Endodermal cell (in vitro differentiated cells): Measurements from ENCODE around the gene PRKD2. TPM values are rescaled to one million over a fixed set of nuclear protein-coding genes. Genes with fewer than 3 reads are reported as not detected.

Source experiments
- DNase-seq: peaks from one replicate; pipeline ENCODE4 v3.0.0-alpha.2; 2017
- H3K27ac ChIP-seq: 2 replicates; pipeline ENCODE4 v1.5.1; 2013; ENCODE audit warnings: mild to moderate bottlenecking, low read depth, low read length, moderate library complexity
- H3K27me3 ChIP-seq: 2 replicates; pipeline ENCODE4 v1.6.1; 2013; ENCODE audit warnings: mild to moderate bottlenecking, low read length, moderate library complexity; ENCODE audit not compliant: insufficient read depth, control insufficient read depth, poor library complexity, severe bottlenecking
- H3K36me3 ChIP-seq: 2 replicates; pipeline ENCODE4 v1.7.0; 2013; ENCODE audit warnings: mild to moderate bottlenecking, low read length, moderate library complexity; ENCODE audit not compliant: control insufficient read depth, insufficient read depth
- H3K4me1 ChIP-seq: one replicate; pipeline ENCODE4 v1.7.0; 2013; ENCODE audit warnings: low read length; ENCODE audit not compliant: control insufficient read depth, insufficient read depth
- H3K4me3 ChIP-seq: 2 replicates; pipeline ENCODE4 v1.5.1; 2013; ENCODE audit warnings: mild to moderate bottlenecking, low read length, moderate library complexity
- H3K9ac ChIP-seq: 2 replicates; pipeline ENCODE4 v1.6.1; 2013; ENCODE audit warnings: mild to moderate bottlenecking, low read length, moderate library complexity; ENCODE audit not compliant: poor library complexity, severe bottlenecking; ENCODE audit errors: extremely low read depth
- H3K9me3 ChIP-seq: 2 replicates; pipeline ENCODE4 v1.6.1; 2013; ENCODE audit warnings: mild to moderate bottlenecking, low read length, moderate library complexity; ENCODE audit not compliant: control insufficient read depth
- H3K27ac Mint-ChIP-seq: 2 replicates; pipeline ENCODE4 v1.8.0; 2020; ENCODE audit warnings: mixed read lengths
- H3K27me3 Mint-ChIP-seq: 2 replicates; pipeline ENCODE4 v1.8.0; 2021; ENCODE audit warnings: mild to moderate bottlenecking, mixed read lengths; ENCODE audit not compliant: insufficient read depth
- H3K36me3 Mint-ChIP-seq: 2 replicates; pipeline ENCODE4 v1.8.0; 2020; ENCODE audit warnings: low read depth, mixed read lengths
- H3K4me1 Mint-ChIP-seq: 2 replicates; pipeline ENCODE4 v1.8.0; 2020; ENCODE audit warnings: mixed read lengths
- H3K4me3 Mint-ChIP-seq: 2 replicates; pipeline ENCODE4 v1.8.0; 2020; ENCODE audit warnings: mild to moderate bottlenecking, moderate library complexity, mixed read lengths
- H3K9me3 Mint-ChIP-seq: 2 replicates; pipeline ENCODE4 v1.8.0; 2020; ENCODE audit warnings: mild to moderate bottlenecking, mixed read lengths
- CTCF ChIP-seq: fragments of 200-600 bp; sonication (generic); conservative IDR thresholded peaks from 2 replicates; pipeline ENCODE4 v1.5.0; 2021; ENCODE audit warnings: antibody characterized with exemption, mild to moderate bottlenecking
- WGBS, 2 experiments: methylation state at CpG; one replicate each; pipeline versions ENCODE4 v1.1.5 to v1.1.7; 2013; ENCODE audit warnings: missing lambda C conversion rate in 2 of 2, mixed read lengths in 1 of 2; ENCODE audit not compliant: insufficient coverage in 1 of 2, insufficient read length in 1 of 2; 5-methylcytosine and 5-hydroxymethylcytosine counted together
- microRNA-seq: library from miRNA; unstranded; fragments of <30 nt; microRNA quantifications from one replicate; pipeline ENCODE4 v1.2.0, GENCODE V29; 2020; ENCODE audit warnings: borderline microRNAs expressed
- total RNA-seq, 2 donors: library from RNA; stranded (reverse); fragmentation: NEBNext Ultra II Directional in 1 of 2; extraction: Animal tissue kit (Norgen Biotek cat#: 25700) in 1 of 2; gene quantifications; 2 replicates in 1 of 2; 3 replicates in 1 of 2; pipeline ENCODE4 v1.2.1, GENCODE V29; 2021

Gene PRKD2
- total RNA-seq, 2 donors from 2014 or later, result 80.5 to 90.8 TPM

- DNase-seq, result no peak
- Mint-ChIP-seq H3K4me3 (no peak overlapping the region), H3K36me3 (no peaks in the 10 kb centered on the region), H3K4me1 (no peaks in the 10 kb centered on the region), H3K27ac (no peak overlapping the region), H3K27me3 (peaks cover 19% of the 10 kb centered on the region), H3K9me3 (no peaks in the 10 kb centered on the region)
- Histone ChIP-seq H3K4me3 (no peak overlapping the region), H3K27ac (no peak overlapping the region), H3K9me3 (no peaks in the 10 kb centered on the region), H3K27me3 (no peaks in the 10 kb centered on the region), H3K4me1 (no peaks in the 10 kb centered on the region), H3K36me3 (no peaks in the 10 kb centered on the region), H3K9ac (no peak overlapping the region)
- 87 to 95% methylated on average over 6 to 14 of the region's 14 CpGs for WGBS, 2 experiments
- no peak for TF ChIP-seq CTCF
Measured at GRCh38 chr19:46626446-46626845, 90.5 kb downstream of the PRKD2 start.

GRCh38 chr19:46625731-46626130 lies 91.2 kb downstream of the PRKD2 start:
- H3K4me1 ChIP-seq, result no peaks in the 10 kb centered on the region
- H3K27me3 ChIP-seq, result no peaks in the 10 kb centered on the region
- H3K9me3 Mint-ChIP-seq, result no peaks in the 10 kb centered on the region
- no peak overlapping the region for H3K4me3 Mint-ChIP-seq
- no peaks in the 10 kb centered on the region for H3K36me3 Mint-ChIP-seq
- peaks cover 16% of the 10 kb centered on the region for H3K27me3 Mint-ChIP-seq
- no peak overlapping the region for H3K27ac ChIP-seq
- no peaks in the 10 kb centered on the region for H3K4me1 Mint-ChIP-seq
- H3K36me3 ChIP-seq, result no peaks in the 10 kb centered on the region
- TF ChIP-seq CTCF, result no peak
- no peak overlapping the region for H3K9ac ChIP-seq
- H3K9me3 ChIP-seq, result no peaks in the 10 kb centered on the region
- H3K27ac Mint-ChIP-seq, result no peak overlapping the region
- WGBS, 2 experiments, result 90 to 97% methylated on average over 12 of the region's 12 CpGs
- DNase-seq, result no peak
- H3K4me3 ChIP-seq, result no peak overlapping the region

GRCh38 chr19:46624958-46625661 lies 91.8 kb downstream of the PRKD2 start, which contains the start of gene PTGIR:
PTGIR (minus strand) TSS chr19:46625089; CDS start chr19:46624225, 864 bp downstream.
- Histone ChIP-seq H3K27ac (no peak within 1 kb of the TSS), H3K9me3 (no peaks in the 10 kb centered on the region), H3K36me3 (no peaks in the 10 kb centered on the region), H3K9ac (no peak within 1 kb of the TSS), H3K27me3 (no peaks in the 10 kb centered on the region), H3K4me3 (no peak within 1 kb of the TSS), H3K4me1 (no peaks in the 10 kb centered on the region)
- Mint-ChIP-seq H3K4me1 (no peaks in the 10 kb centered on the region), H3K36me3 (no peaks in the 10 kb centered on the region), H3K27me3 (peaks cover 16% of the 10 kb centered on the region), H3K9me3 (no peaks in the 10 kb centered on the region), H3K4me3 (no peak within 1 kb of the TSS), H3K27ac (no peak within 1 kb of the TSS)
- WGBS, 2 experiments, result 80 to 82% methylated on average over 9 to 13 of the region's 13 CpGs
- DNase-seq, result no peak
- no peak for TF ChIP-seq CTCF

Small RNA genes lying within 50 kb of the gene (microRNA-seq; reads per million reads assigned to microRNA genes)
- not detected for gene MIR320E

Other genes with a start within 250 kb of the PRKD2 start
- gene PNMA8A, start 245.6 kb downstream of the PRKD2 start, total RNA-seq, result 10 to 100 TPM; 17.3 to 32.5 TPM
- 1 to 10 TPM; 3.1 to 5.9 TPM for gene PNMA8B, start 221.2 kb downstream of the PRKD2 start, total RNA-seq
- gene CALM3, start 115.8 kb downstream of the PRKD2 start, total RNA-seq, result 100 to 1,000 TPM; 564 to 573 TPM
- gene PTGIR, start 92.0 kb downstream of the PRKD2 start, total RNA-seq, result not detected
- not detected for gene GNG8, start 80.9 kb downstream of the PRKD2 start, total RNA-seq
- under 1 TPM; 0.15 to 0.70 TPM for gene DACT3, start 55.9 kb downstream of the PRKD2 start, total RNA-seq
- 10 to 100 TPM; 19.8 to 33.7 TPM for gene FKRP, start 28.9 kb upstream of the PRKD2 start, total RNA-seq
- gene STRN4, start 29.3 kb upstream of the PRKD2 start, total RNA-seq, result 100 to 1,000 TPM; 142 to 155 TPM
- gene SLC1A5, start 71.5 kb upstream of the PRKD2 start, total RNA-seq, result 10 to 100 TPM; 77.6 to 78.1 TPM
- 100 to 1,000 TPM; 162 to 214 TPM for gene AP2S1, start 133.7 kb upstream of the PRKD2 start, total RNA-seq
- 10 to 100 TPM; 41.4 to 41.6 TPM for gene ARHGAP35, start 143.9 kb upstream of the PRKD2 start, total RNA-seq